HEK293 (cell line): ENCODE results near the gene FNDC8.

Experiments
- TCF7L2 ChIP-seq: IDR thresholded peaks from 2 replicates; pipeline ENCODE4 v1.6.1; 2011; ENCODE audit warnings: low read depth, mild to moderate bottlenecking, inconsistent platforms, low read length, moderate library complexity, borderline replicate concordance
- YY1 ChIP-seq: fragments of 450-650 bp; formaldehyde crosslinking; IDR thresholded peaks from 2 replicates; pipeline ENCODE4 v1.5.1; 2018; ENCODE audit warnings: missing biosample characterization, missing genetic modification characterization
- ZBTB48 ChIP-seq: fragments of 450-650 bp; formaldehyde crosslinking; IDR thresholded peaks from 2 replicates; pipeline ENCODE4 v1.5.1; 2016; ENCODE audit warnings: missing biosample characterization, missing genetic modification characterization
- ZFP3 ChIP-seq: fragments of 450-650 bp; formaldehyde crosslinking; IDR thresholded peaks from 2 replicates; pipeline ENCODE4 v1.5.1; 2016; ENCODE audit warnings: low read depth, missing biosample characterization, missing genetic modification characterization
- ZNF133 ChIP-seq: fragments of 450-650 bp; formaldehyde crosslinking; IDR thresholded peaks from 2 replicates; pipeline ENCODE4 v1.5.1; 2016; ENCODE audit warnings: missing biosample characterization, missing genetic modification characterization
- ZNF274 ChIP-seq, 2 experiments: fragments of 200-500 bp in 1 of 2; fragments of 450-650 bp in 1 of 2; sonication (Bioruptor generic) in 1 of 2; formaldehyde crosslinking in 1 of 2; IDR thresholded peaks; 2 replicates each; pipeline versions ENCODE4 v1.5.1 to v1.6.1; 2014 to 2016; ENCODE audit warnings: borderline replicate concordance in 1 of 2, inconsistent platforms in 1 of 2, low read length in 1 of 2, missing biosample characterization in 1 of 2, missing genetic modification characterization in 1 of 2
- ZNF335 ChIP-seq: fragments of 450-650 bp; formaldehyde crosslinking; conservative IDR thresholded peaks from 2 replicates; pipeline ENCODE4 v1.5.1; 2016; ENCODE audit warnings: missing biosample characterization, missing genetic modification characterization
- ZNF510 ChIP-seq: fragments of 450-650 bp; formaldehyde crosslinking; IDR thresholded peaks from 2 replicates; pipeline ENCODE4 v1.5.1; 2018; ENCODE audit warnings: mild to moderate bottlenecking, missing genetic modification characterization, missing biosample characterization; ENCODE audit not compliant: insufficient replicate concordance
- ZNF654 ChIP-seq: fragments of 450-650 bp; formaldehyde crosslinking; IDR thresholded peaks from 2 replicates; pipeline ENCODE4 v1.5.1; 2016; ENCODE audit warnings: low read depth, missing biosample characterization, missing genetic modification characterization
- TF ChIP-seq, protein P1 (sequence below): fragments of 450-650 bp; formaldehyde crosslinking; IDR thresholded peaks from 2 replicates; pipeline ENCODE4 v1.5.1; 2016; ENCODE audit warnings: missing biosample characterization, missing genetic modification characterization, borderline replicate concordance
- TF ChIP-seq, protein P2 (sequence below): fragments of 450-650 bp; formaldehyde crosslinking; IDR thresholded peaks from 2 replicates; pipeline ENCODE4 v1.5.1; 2016; ENCODE audit warnings: missing biosample characterization, missing genetic modification characterization
- TF ChIP-seq, protein P3 (sequence below): fragments of 450-650 bp; formaldehyde crosslinking; IDR thresholded peaks from 2 replicates; pipeline ENCODE4 v1.5.1; 2017; ENCODE audit warnings: missing biosample characterization, missing genetic modification characterization

DNA sequence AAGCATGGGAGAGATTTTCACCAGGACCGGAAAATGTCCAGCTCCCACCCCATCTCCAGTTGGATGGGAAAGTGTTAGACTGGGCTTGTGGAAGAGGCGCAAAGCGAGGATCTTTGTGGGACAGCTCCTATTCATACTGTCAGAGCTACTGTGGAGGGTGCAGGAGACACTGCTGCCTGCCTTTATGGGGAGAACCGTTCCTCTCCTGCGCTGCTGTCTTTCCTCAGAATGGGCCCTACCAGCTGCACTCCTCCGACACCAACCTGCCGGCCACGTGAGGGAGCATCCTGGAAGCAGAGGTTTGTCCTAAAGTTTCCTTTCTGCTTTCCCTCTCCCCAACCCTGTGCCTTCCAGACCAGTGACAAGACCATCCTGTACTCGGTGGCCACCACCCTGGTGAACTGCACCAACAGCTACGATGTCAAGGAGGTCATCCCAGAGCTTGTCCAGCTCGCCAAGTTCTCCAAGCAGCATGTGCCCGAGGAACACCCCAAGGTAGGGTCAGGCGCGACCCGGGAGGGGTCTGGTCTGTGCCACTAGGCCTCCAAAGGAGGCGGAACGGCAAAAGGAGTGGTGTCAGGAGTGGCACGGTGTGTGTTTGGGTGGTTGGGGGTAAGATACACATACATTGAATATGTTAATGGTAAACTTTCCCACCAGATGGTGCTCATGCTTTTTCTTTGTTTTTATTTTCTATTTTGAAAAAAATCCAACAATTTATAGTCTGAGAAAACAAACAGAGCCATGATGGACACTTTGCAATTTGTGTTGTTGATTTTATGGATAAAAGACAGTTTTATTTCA is 49.8 kb downstream of the FNDC8 start:
- TF ChIP-seq, protein P1, sequence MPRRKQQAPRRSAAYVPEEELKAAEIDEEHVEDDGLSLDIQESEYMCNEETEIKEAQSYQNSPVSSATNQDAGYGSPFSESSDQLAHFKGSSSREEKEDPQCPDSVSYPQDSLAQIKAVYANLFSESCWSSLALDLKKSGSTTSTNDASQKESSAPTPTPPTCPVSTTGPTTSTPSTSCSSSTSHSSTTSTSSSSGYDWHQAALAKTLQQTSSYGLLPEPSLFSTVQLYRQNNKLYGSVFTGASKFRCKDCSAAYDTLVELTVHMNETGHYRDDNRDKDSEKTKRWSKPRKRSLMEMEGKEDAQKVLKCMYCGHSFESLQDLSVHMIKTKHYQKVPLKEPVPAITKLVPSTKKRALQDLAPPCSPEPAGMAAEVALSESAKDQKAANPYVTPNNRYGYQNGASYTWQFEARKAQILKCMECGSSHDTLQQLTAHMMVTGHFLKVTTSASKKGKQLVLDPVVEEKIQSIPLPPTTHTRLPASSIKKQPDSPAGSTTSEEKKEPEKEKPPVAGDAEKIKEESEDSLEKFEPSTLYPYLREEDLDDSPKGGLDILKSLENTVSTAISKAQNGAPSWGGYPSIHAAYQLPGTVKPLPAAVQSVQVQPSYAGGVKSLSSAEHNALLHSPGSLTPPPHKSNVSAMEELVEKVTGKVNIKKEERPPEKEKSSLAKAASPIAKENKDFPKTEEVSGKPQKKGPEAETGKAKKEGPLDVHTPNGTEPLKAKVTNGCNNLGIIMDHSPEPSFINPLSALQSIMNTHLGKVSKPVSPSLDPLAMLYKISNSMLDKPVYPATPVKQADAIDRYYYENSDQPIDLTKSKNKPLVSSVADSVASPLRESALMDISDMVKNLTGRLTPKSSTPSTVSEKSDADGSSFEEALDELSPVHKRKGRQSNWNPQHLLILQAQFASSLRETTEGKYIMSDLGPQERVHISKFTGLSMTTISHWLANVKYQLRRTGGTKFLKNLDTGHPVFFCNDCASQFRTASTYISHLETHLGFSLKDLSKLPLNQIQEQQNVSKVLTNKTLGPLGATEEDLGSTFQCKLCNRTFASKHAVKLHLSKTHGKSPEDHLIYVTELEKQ, result no peak
- TF ChIP-seq TCF7L2, result no peak
- TF ChIP-seq ZNF133 (tag by site-specific recombination), result no peak
- TF ChIP-seq ZNF654 (tag by site-specific recombination), result peak; percentile 48
- TF ChIP-seq ZNF335 (tag by site-specific recombination), result no peak
- TF ChIP-seq, protein P2, sequence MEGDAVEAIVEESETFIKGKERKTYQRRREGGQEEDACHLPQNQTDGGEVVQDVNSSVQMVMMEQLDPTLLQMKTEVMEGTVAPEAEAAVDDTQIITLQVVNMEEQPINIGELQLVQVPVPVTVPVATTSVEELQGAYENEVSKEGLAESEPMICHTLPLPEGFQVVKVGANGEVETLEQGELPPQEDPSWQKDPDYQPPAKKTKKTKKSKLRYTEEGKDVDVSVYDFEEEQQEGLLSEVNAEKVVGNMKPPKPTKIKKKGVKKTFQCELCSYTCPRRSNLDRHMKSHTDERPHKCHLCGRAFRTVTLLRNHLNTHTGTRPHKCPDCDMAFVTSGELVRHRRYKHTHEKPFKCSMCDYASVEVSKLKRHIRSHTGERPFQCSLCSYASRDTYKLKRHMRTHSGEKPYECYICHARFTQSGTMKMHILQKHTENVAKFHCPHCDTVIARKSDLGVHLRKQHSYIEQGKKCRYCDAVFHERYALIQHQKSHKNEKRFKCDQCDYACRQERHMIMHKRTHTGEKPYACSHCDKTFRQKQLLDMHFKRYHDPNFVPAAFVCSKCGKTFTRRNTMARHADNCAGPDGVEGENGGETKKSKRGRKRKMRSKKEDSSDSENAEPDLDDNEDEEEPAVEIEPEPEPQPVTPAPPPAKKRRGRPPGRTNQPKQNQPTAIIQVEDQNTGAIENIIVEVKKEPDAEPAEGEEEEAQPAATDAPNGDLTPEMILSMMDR (tag by site-specific recombination), result peak; percentile 43; the same call in 1 of the 2 replicates
- TF ChIP-seq ZNF510 (tag by site-specific recombination), result no peak
- TF ChIP-seq ZFP3 (tag by site-specific recombination), result no peak
- TF ChIP-seq, protein P3, sequence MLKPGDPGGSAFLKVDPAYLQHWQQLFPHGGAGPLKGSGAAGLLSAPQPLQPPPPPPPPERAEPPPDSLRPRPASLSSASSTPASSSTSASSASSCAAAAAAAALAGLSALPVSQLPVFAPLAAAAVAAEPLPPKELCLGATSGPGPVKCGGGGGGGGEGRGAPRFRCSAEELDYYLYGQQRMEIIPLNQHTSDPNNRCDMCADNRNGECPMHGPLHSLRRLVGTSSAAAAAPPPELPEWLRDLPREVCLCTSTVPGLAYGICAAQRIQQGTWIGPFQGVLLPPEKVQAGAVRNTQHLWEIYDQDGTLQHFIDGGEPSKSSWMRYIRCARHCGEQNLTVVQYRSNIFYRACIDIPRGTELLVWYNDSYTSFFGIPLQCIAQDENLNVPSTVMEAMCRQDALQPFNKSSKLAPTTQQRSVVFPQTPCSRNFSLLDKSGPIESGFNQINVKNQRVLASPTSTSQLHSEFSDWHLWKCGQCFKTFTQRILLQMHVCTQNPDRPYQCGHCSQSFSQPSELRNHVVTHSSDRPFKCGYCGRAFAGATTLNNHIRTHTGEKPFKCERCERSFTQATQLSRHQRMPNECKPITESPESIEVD (tag by site-specific recombination), result no peak
- no peak for TF ChIP-seq YY1 (tag by site-specific recombination)
- TF ChIP-seq ZBTB48 (tag by site-specific recombination), result no peak
- TF ChIP-seq ZNF274 (IDR thresholded peaks at IDR 0.05; ENCODE audit: low read length), result no peak
- TF ChIP-seq ZNF274 (tag by site-specific recombination; IDR thresholded peaks at IDR 0.05; ENCODE audit: borderline replicate concordance), result no peak
